Activated naive CD8-positive, alpha-beta T cell treated with anti-CD3 and anti-CD28 coated beads, Interleukin-2, amount 10 ng/mL, durations not matched to agents 7 days and 5 days (primary cell): Measurements from ENCODE around the gene CDC20. TPM values are rescaled to one million over a fixed set of nuclear protein-coding genes. Genes with fewer than 3 reads are reported as not detected.
"Not testable (repeated sequence)": the region's sequence is repeated elsewhere in the genome, so short reads cannot be mapped to it uniquely, and the experiment has no call there.

ENCODE experiments used
- ATAC-seq: fragments of 150-1000 bp; cut with Tn5 transposase; one replicate; pipeline ENCODE4 v1.10.0; 2021; ENCODE audit warnings: low read depth, moderate library complexity
- POLR2A ChIA-PET: fragments of 350-600 bp; sonication (Branson Sonifier 250); formaldehyde crosslinking; loops from one replicate; lab custom pipeline; 2021; ENCODE audit warnings: antibody characterized with exemption; lab: Charles Lee
- DNase-seq: peaks from one replicate; pipeline ENCODE4 v3.0.0; 2021
- H3K27ac Mint-ChIP-seq: one replicate; pipeline ENCODE4 v1.8.0; 2022; ENCODE audit warnings: mild to moderate bottlenecking, mixed read lengths
- H3K27me3 Mint-ChIP-seq: one replicate; pipeline ENCODE4 v1.8.0; 2022; ENCODE audit warnings: mild to moderate bottlenecking, moderate library complexity, mixed read lengths
- H3K36me3 Mint-ChIP-seq: one replicate; pipeline ENCODE4 v1.8.0; 2021; ENCODE audit warnings: mild to moderate bottlenecking, mixed read lengths
- H3K4me1 Mint-ChIP-seq: one replicate; pipeline ENCODE4 v1.8.0; 2021; ENCODE audit warnings: mixed read lengths
- H3K4me3 Mint-ChIP-seq: one replicate; pipeline ENCODE4 v1.8.0; 2022; ENCODE audit warnings: mild to moderate bottlenecking, moderate library complexity, mixed read lengths
- H3K9me3 Mint-ChIP-seq: one replicate; pipeline ENCODE4 v1.8.0; 2021; ENCODE audit warnings: mixed read lengths
- total RNA-seq, 2 experiments: library from RNA; stranded (reverse); gene quantifications; one replicate each; pipeline ENCODE4 v1.2.3, GENCODE V29; 2021

CDC20 gene
- total RNA-seq, 2 experiments from 2014 or later: 107 to 123 TPM

- Mint-ChIP-seq H3K27ac (peak overlapping the region; percentile 91), H3K27me3 (no peaks in the 10 kb centered on the region), H3K36me3 (peaks cover 9% of the 10 kb centered on the region), H3K9me3 (no peaks in the 10 kb centered on the region), H3K4me3 (peak overlapping the region; percentile 95), H3K4me1 (peaks cover 23% of the 10 kb centered on the region)
- POLR2A ChIA-PET: interaction anchor here (0.8 to 3.6 kb wide), 3 partner anchors 10 to 30 kb away, joined by 3 to 47 read pairs (median 5); partner anchors contain the start of genes CDC20 and ELOVL1
- DNase-seq (no peak), ATAC-seq (no peak)
Measured at GRCh38 chr1:43387976-43388599, 29.3 kb downstream of the CDC20 start.

GRCh38 chr1:43388613-43389012, 29.8 kb downstream of the CDC20 start:
- ATAC-seq (no peak), DNase-seq (no peak)
- peaks cover 23% of the 10 kb centered on the region for H3K4me1 Mint-ChIP-seq
- H3K36me3 Mint-ChIP-seq: peaks cover 7% of the 10 kb centered on the region
- peak overlapping the region; percentile 95 for H3K4me3 Mint-ChIP-seq
- H3K27ac Mint-ChIP-seq: peak overlapping the region; percentile 91
- H3K9me3 Mint-ChIP-seq: no peaks in the 10 kb centered on the region
- no peaks in the 10 kb centered on the region for H3K27me3 Mint-ChIP-seq
- POLR2A ChIA-PET: interaction anchor here (0.6 to 3.6 kb wide), 3 partner anchors 20 to 257 kb away, joined by 3 to 47 read pairs (median 5); partner anchors contain the start of genes CDC20 and ELOVL1

- peaks cover 7% of the 10 kb centered on the region for H3K36me3 Mint-ChIP-seq
- ATAC-seq (peak; percentile 91), DNase-seq (peak; percentile 87)
- no peaks in the 10 kb centered on the region for H3K27me3 Mint-ChIP-seq
- H3K27ac Mint-ChIP-seq: peak within 1 kb of the TSS; percentile 91
- peak within 1 kb of the TSS; percentile 95 for H3K4me3 Mint-ChIP-seq
- H3K4me1 Mint-ChIP-seq: peaks cover 23% of the 10 kb centered on the region
- POLR2A ChIA-PET: interaction anchor here (0.5 to 3.6 kb wide), 10 partner anchors 12 to 256 kb away, joined by 3 to 47 read pairs (median 3); partner anchors contain the start of genes CDC20, ELOVL1 and HYI
- H3K9me3 Mint-ChIP-seq: no peaks in the 10 kb centered on the region
Measured at GRCh38 chr1:43389326-43390313, 30.8 kb downstream of the CDC20 start, which contains the start of the genes MED8 and SZT2. MED8 (minus strand) TSS chr1:43389800; CDS start chr1:43389764, 36 bp downstream. SZT2 (plus strand) TSS chr1:43389899; CDS start chr1:43389969, 70 bp downstream.

DNA sequence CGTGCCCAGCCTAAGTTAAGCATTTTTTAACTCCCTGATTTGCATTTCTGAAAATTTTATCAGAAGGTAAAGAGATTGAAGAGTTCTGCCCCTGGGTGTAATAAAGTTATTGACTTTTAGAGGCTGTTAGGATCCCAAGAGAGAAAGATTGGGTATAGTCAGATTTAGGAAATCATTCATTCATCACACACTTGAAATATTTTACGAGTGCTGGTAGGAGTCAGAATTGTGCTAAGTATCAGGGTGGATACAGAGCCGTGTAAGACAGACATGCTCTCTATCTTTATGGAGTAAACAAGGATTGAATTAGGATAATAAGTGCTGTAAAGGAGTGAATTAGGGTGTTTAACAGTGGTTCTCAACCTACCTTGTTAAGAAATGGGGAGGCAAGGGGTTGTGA, 33.9 kb downstream of the CDC20 start:
- Mint-ChIP-seq H3K27ac (no peak overlapping the region), H3K4me3 (no peak overlapping the region), H3K36me3 (peaks cover 8% of the 10 kb centered on the region), H3K9me3 (no peaks in the 10 kb centered on the region), H3K27me3 (no peaks in the 10 kb centered on the region), H3K4me1 (peaks cover 21% of the 10 kb centered on the region)
- POLR2A ChIA-PET: no interaction called here
- DNase-seq (no peak), ATAC-seq (no peak)

DNA sequence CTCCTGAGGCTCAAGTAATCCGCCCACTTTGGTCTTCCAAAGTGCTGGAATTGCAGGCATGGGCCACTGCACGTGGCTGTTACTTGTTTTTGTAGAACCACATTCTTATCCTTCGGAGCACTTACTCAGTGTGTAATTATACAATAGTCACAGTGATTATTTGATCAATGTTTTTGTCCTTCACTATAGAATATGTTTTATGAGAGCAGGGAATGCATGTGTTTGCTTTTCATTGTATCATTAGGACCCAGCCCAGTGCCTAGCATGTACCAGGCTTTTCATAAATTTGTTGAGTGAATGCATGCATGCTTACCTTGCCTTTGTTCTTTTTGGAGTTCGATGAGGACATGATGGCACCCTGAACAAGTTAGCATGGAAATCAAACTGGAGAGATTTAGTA, 36.7 kb downstream of the CDC20 start:
- peaks cover 9% of the 10 kb centered on the region for H3K4me1 Mint-ChIP-seq
- H3K27ac Mint-ChIP-seq: no peak overlapping the region
- peaks cover 6% of the 10 kb centered on the region for H3K36me3 Mint-ChIP-seq
- no peaks in the 10 kb centered on the region for H3K27me3 Mint-ChIP-seq
- no peaks in the 10 kb centered on the region for H3K9me3 Mint-ChIP-seq
- POLR2A ChIA-PET: no interaction called here
- no peak overlapping the region for H3K4me3 Mint-ChIP-seq
- ATAC-seq (no peak), DNase-seq (no peak)

GRCh38 chr1:43396059-43396458, 37.3 kb downstream of the CDC20 start:
- no peak for DNase-seq
- no peak overlapping the region for H3K4me3 Mint-ChIP-seq
- H3K36me3 Mint-ChIP-seq: peaks cover 6% of the 10 kb centered on the region
- POLR2A ChIA-PET: no interaction called here
- H3K9me3 Mint-ChIP-seq: no peaks in the 10 kb centered on the region
- H3K27me3 Mint-ChIP-seq: no peaks in the 10 kb centered on the region
- no peak overlapping the region for H3K27ac Mint-ChIP-seq
- peaks cover 7% of the 10 kb centered on the region for H3K4me1 Mint-ChIP-seq
- no peak for ATAC-seq

GRCh38 chr1:43398227-43398626, 39.4 kb downstream of the CDC20 start:
- ATAC-seq (no peak), DNase-seq (no peak)
- no peaks in the 10 kb centered on the region for H3K27me3 Mint-ChIP-seq
- H3K4me3 Mint-ChIP-seq: no peak overlapping the region
- peaks cover 5% of the 10 kb centered on the region for H3K4me1 Mint-ChIP-seq
- peaks cover 8% of the 10 kb centered on the region for H3K36me3 Mint-ChIP-seq
- H3K27ac Mint-ChIP-seq: no peak overlapping the region
- POLR2A ChIA-PET: no interaction called here
- no peaks in the 10 kb centered on the region for H3K9me3 Mint-ChIP-seq

DNA sequence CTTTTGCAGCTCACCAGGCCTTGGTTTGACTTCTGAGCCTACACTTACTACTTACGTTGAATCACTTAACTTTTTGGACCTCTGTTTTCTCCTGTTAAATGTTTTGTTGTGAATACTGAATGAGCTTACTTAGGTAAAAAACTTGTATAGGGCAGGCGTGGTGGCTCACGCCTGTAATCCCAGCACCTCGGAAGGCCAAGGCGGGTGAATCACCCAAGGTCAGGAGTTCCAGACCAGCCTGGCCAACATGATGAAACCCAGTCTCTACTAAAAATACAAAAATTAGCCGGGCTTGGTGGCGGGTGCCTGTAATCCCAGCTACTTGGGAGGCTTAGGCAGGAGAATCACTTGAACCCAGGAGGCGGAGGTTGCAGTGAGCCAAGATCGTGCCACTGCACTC, 41.7 kb downstream of the CDC20 start:
- H3K27ac Mint-ChIP-seq, POLR2A ChIA-PET, H3K9me3 Mint-ChIP-seq, H3K4me3 Mint-ChIP-seq, ATAC-seq, H3K4me1 Mint-ChIP-seq, H3K27me3 Mint-ChIP-seq, DNase-seq: not testable (repeated sequence)
- peaks cover 18% of the 10 kb centered on the region for H3K36me3 Mint-ChIP-seq

DNA sequence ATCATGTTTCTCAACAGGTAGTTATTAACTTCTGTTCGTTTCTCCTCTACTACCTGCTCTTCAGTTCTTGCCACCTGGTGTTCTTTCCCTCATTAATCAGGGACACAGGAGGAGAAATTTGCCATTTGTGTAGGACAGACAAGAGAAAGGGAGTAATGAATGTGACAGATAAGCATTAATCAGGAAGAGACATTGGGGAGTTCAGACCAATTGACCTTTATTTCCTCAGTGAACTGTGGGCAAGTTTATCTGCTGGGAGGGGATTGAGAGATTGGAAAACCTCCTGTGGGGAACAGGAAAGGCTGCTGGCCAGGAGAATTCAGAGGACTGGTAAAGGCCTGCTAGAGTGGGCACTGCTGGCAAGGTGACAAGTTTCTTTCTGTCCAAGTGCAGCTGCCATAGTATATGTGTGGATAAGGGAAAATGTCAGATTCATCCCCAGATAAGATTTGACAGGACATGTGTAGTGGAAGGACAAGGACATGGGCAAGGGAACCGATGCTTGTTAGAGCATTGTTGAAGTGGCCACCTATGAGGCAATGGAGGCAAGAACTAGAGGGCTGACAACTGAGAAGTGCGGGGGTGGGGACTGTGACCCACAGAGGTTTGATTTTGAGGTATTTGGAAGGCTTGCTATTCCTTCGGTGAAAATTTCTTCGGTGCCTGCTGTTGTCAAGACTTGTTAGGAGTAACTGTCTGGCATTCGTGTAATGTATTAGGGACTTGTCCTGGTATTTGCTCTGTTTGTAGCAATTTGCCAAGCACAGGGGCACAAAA, 43.5 kb downstream of the CDC20 start:
- H3K36me3 Mint-ChIP-seq: peaks cover 24% of the 10 kb centered on the region
- DNase-seq (no peak), ATAC-seq (no peak)
- H3K27ac Mint-ChIP-seq: no peak overlapping the region
- POLR2A ChIA-PET: interaction anchor here (1.2 kb wide), 1 partner anchor 13 kb away, joined by 3 read pairs; no protein-coding TSS in a partner anchor
- no peak overlapping the region for H3K4me3 Mint-ChIP-seq
- H3K27me3 Mint-ChIP-seq: no peaks in the 10 kb centered on the region
- H3K4me1 Mint-ChIP-seq: peaks cover 5% of the 10 kb centered on the region
- H3K9me3 Mint-ChIP-seq: no peaks in the 10 kb centered on the region

DNA sequence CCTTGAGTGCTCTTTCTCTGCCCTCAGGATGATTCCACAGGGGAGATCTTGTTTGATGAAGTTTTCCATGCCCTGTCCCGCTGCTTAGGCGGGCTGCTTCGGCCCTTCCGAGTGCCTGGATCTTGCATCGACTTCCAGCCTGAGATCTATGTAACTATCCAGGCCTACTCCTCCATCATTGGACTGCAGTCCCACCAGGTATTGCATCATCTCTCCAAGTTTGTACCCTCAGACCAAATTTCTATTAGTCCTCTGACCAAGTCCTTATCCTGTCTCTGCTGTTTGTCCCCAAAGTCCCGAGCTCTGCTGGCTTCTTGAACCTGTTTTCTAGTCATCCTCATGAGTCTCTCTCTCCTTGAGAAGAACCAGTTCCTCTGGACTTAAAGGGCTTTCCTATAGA, 45.6 kb downstream of the CDC20 start:
- H3K36me3 Mint-ChIP-seq: peaks cover 28% of the 10 kb centered on the region
- H3K9me3 Mint-ChIP-seq: no peaks in the 10 kb centered on the region
- H3K27ac Mint-ChIP-seq: no peak overlapping the region
- H3K4me3 Mint-ChIP-seq: no peak overlapping the region
- no peaks in the 10 kb centered on the region for H3K27me3 Mint-ChIP-seq
- H3K4me1 Mint-ChIP-seq: peaks cover 2% of the 10 kb centered on the region
- POLR2A ChIA-PET: no interaction called here
- no peak for ATAC-seq
- DNase-seq: no peak

DNA sequence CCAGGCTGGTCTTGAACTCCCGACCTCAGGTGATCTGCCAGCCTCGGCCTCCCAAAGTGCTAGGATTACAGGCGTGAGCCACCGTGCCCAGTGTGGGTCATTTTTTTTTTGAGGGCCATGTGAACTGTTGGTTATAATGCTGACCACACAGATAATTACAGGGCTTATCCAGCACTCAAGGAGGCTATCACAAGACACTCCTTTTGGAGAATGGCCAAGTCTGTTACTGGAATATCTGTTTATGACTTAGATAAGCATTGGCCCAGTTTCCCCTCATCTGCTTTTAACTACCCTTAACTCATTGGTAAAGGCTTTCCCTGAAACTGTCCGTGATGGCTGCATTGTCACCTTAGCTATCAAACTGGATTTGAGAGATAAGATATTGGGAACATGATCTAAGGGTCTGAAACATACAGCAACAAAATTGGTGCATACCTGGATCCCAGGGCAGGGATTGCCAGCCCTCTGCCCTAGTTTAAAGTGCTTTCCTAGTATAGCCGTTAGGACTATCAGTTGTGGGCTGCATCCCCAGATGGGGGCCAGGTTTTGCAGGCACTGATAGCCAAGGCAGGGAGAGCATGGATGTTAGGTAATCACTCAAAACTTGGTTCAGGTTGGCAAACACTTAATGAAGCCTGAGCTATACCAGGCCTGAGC, 46.6 kb downstream of the CDC20 start:
- H3K27me3 Mint-ChIP-seq: no peaks in the 10 kb centered on the region
- H3K4me1 Mint-ChIP-seq: peaks cover 2% of the 10 kb centered on the region
- POLR2A ChIA-PET: no interaction called here
- DNase-seq (no peak), ATAC-seq (no peak)
- no peaks in the 10 kb centered on the region for H3K9me3 Mint-ChIP-seq
- no peak overlapping the region for H3K4me3 Mint-ChIP-seq
- H3K27ac Mint-ChIP-seq: no peak overlapping the region
- H3K36me3 Mint-ChIP-seq: peaks cover 33% of the 10 kb centered on the region

DNA sequence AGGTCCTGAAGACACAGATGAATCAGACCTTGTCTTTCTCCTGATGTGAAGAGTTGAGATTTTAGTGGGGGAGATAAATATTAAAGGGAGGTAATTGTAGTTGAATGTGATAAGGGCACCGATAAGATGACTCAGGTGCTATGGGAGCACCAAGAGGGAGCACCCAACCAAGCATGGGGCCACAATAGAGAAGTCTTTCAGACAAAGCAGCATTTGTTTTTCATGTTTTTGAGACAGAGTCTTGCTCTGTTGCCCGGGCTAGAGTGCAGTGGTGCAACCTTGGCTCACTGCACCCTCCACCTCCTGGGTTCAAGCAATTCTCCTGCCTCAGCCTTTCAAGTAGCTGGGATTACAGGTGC, 47.1 kb downstream of the CDC20 start:
- Mint-ChIP-seq H3K4me3 (no peak overlapping the region), H3K36me3 (peaks cover 33% of the 10 kb centered on the region), H3K27ac (no peak overlapping the region), H3K4me1 (peaks cover 2% of the 10 kb centered on the region), H3K27me3 (no peaks in the 10 kb centered on the region), H3K9me3 (no peaks in the 10 kb centered on the region)
- ATAC-seq (no peak), DNase-seq (no peak)
- POLR2A ChIA-PET: interaction anchor here (1.1 kb wide), 1 partner anchor 16 kb away, joined by 3 read pairs; the partner anchor contains the start of genes MED8 and SZT2
